GM19238 (cell line): Measurements from ENCODE around the gene BSPH1.
"Not testable (repeated sequence)": the region's sequence is repeated elsewhere in the genome, so short reads cannot be mapped to it uniquely, and the experiment has no call there.

Source experiments
- DNase-seq: peaks from one replicate; pipeline ENCODE4 v3.0.0; 2011; ENCODE audit warnings: low spot score; ENCODE audit not compliant: insufficient read length

BSPH1 gene

DNA sequence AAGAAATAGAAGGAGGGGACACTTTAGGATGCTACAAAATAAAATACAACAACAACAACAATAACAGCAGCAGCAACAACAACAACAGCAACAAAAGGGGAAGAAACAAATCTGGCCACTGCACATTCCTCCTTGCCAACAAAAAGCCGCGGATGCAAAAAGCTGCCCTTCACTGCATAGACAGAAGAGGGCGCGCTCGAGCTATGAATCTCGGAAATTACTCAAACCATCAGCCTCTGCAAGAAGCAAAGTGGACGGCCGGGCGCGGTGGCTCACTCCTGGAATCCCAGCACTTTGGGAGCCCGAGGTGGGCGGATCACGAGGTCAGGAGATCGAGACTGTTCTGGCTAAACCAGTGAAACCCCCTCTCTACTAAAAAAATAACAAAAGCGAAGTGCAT is 71.9 kb downstream of the BSPH1 start:
- DNase-seq, result not testable (repeated sequence)
